Brain microvascular endothelial cell (primary cell): ENCODE results near the gene EXOC4.

Experiments used
- DNase-seq: peaks from one replicate; pipeline ENCODE4 v3.0.0-alpha.2; 2020
- H3K27ac ChIP-seq: fragments of 250-450 bp; sonication (Bioruptor Pico); 2 replicates; pipeline ENCODE4 v1.5.1; 2020; ENCODE audit warnings: mild to moderate bottlenecking, moderate library complexity
- H3K27me3 ChIP-seq: fragments of 250-450 bp; sonication (Bioruptor Pico); replicated peaks from 2 replicates; pipeline ENCODE4 v1.5.1; 2020; ENCODE audit warnings: mild to moderate bottlenecking
- H3K36me3 ChIP-seq: fragments of 250-450 bp; sonication (Bioruptor Pico); replicated peaks from 2 replicates; pipeline ENCODE4 v1.5.1; 2020; ENCODE audit warnings: mild to moderate bottlenecking
- H3K4me3 ChIP-seq: 2 replicates; pipeline ENCODE4 v1.5.1; 2011; ENCODE audit warnings: low read depth, mild to moderate bottlenecking, control low read depth, low read length, moderate library complexity
- CTCF ChIP-seq: IDR thresholded peaks from 2 replicates; pipeline ENCODE4 v1.5.1; 2011; ENCODE audit warnings: low read depth, mild to moderate bottlenecking, moderate library complexity, low read length, control low read depth, inconsistent platforms; ENCODE audit errors: missing control alignments
- in situ Hi-C: cut with HindIII; loops from 2 replicates; pipeline ENCODE4 v1.10.0; 2017; ENCODE audit warnings: low sequenced_read_pairs, low pct_ligation_motif_present

EXOC4 gene

GRCh38 chr7:133975130-133975529 lies 722.3 kb downstream of the EXOC4 start:
- TF ChIP-seq CTCF, result no peak
- in situ Hi-C loops, result no loop called here
- Histone ChIP-seq H3K27me3 (no peaks in the 10 kb centered on the region), H3K36me3 (no peaks in the 10 kb centered on the region), H3K27ac (no peak overlapping the region), H3K4me3 (no peak overlapping the region)
- no peak for DNase-seq

DNA sequence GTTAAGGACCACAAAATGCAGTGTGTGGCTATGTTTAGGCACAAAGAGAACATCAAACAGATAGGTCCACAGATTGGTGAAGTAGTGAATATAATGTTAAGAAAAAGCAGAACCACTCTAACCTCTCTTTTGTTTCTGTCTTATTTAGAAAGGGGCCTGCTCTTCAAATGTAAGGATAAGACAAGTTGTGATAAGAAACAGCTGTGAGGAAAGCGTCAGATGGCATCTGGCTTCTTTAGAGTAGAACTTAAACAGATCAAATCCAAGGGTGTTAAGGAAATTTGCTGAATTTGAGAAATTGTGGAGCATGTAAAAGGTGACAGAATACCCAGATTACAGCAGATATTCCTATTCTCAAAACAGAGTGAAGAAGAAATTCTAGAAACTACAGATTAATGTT lies 723.3 kb downstream of the EXOC4 start:
- TF ChIP-seq CTCF, result no peak
- in situ Hi-C loops, result no loop called here
- Histone ChIP-seq H3K4me3 (no peak overlapping the region), H3K36me3 (no peaks in the 10 kb centered on the region), H3K27me3 (no peaks in the 10 kb centered on the region), H3K27ac (no peak overlapping the region)
- DNase-seq, result no peak

- Histone ChIP-seq H3K27ac (no peak overlapping the region), H3K4me3 (no peak overlapping the region), H3K36me3 (no peaks in the 10 kb centered on the region), H3K27me3 (no peaks in the 10 kb centered on the region)
- DNase-seq, result no peak
- in situ Hi-C loops, result no loop called here
- TF ChIP-seq CTCF, result no peak
Observed at GRCh38 chr7:133977409-133978274, 724.8 kb downstream of the EXOC4 start.

DNA sequence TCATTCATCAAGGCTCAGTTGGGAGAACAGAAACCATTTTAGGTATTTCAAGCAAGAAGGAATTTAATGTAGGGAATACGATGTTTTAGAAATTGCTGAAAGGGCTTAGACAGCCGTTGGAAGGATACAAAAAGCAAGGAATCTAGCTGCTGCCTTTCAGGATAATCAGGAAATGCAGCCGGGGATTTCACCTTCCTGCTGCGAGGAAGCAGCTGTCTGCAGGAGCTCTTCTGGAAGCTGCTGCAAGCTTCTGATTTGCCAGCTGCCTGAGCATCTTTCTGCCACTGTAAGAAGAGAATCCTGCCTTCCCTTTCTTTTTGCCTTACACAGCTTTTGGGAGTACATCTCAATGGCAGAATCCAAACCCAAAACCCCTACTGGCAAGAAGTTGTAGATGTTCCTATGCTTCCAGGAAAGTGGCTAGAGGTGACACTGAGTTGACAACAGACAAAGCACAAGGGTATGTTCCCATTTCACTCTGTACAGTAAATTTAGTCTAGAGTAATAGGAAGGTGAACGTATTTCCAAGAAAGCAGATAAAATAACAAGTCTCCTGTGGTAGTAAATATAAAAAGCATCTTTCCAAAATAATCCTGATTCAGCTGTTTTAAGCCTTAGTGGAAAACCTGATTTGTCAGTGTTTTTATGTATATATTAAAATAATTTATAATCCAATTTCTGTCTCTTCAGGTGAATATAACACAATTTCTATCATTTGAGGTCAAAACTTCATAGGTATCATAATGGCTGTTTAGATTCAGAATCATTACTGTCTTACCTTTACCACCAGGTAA lies 725.8 kb downstream of the EXOC4 start:
- no peak for TF ChIP-seq CTCF
- Histone ChIP-seq H3K36me3 (no peaks in the 10 kb centered on the region), H3K27me3 (no peaks in the 10 kb centered on the region), H3K4me3 (no peak overlapping the region), H3K27ac (no peak overlapping the region)
- no peak for DNase-seq
- in situ Hi-C loops, result no loop called here

DNA sequence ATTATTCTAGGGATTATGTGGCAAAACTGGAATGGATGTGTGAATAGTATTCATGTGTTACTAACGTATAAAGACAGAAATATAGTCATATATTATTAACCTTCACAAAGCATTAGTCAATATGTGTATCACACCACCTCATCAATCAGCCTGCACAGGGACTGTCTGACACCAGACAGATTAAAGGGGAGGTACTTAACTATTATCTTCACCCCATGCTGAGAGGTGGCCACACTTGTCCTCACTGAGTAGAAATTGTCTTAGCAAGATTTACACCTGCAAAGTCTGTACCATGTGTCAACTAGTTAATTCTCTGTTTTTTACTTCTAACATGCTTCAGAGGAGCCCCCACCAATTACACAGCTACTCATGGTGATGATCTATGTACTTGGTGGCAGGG lies 727.9 kb downstream of the EXOC4 start:
- no peak for TF ChIP-seq CTCF
- in situ Hi-C loops, result no loop called here
- DNase-seq, result no peak
- H3K4me3 ChIP-seq, result no peak overlapping the region
- H3K36me3 ChIP-seq, result no peaks in the 10 kb centered on the region
- H3K27me3 ChIP-seq, result no peaks in the 10 kb centered on the region
- H3K27ac ChIP-seq, result no peak overlapping the region
